Fibroblast of peridontal ligament (primary cell): ENCODE measurements around the gene HDAC11.
"Not testable (repeated sequence)": the region's sequence is repeated elsewhere in the genome, so short reads cannot be mapped to it uniquely, and the experiment has no call there.

Source experiments
- DNase-seq: peaks from one replicate; pipeline ENCODE4 v3.0.0-alpha.2; 2010; ENCODE audit errors: extremely low read depth

HDAC11 gene

GRCh38 chr3:13493867-13494441, 13.8 kb downstream of the HDAC11 start:
- DNase-seq: no peak

GRCh38 chr3:13494463-13495350, 14.6 kb downstream of the HDAC11 start:
- no peak for DNase-seq

- no peak for DNase-seq
Measured at GRCh38 chr3:13495351-13495813, 15.3 kb downstream of the HDAC11 start.

GRCh38 chr3:13495921-13496723, 16.0 kb downstream of the HDAC11 start:
- peak; percentile 90 for DNase-seq

GRCh38 chr3:13496879-13497278, 16.8 kb downstream of the HDAC11 start:
- no peak for DNase-seq

- DNase-seq: peak; percentile 37
Measured at GRCh38 chr3:13497386-13497785, 17.3 kb downstream of the HDAC11 start.

- DNase-seq: no peak
Measured at GRCh38 chr3:13498354-13499060, 18.4 kb downstream of the HDAC11 start.

- DNase-seq: not testable (repeated sequence)
Measured at GRCh38 chr3:13499246-13499645, 19.1 kb downstream of the HDAC11 start.

- no peak for DNase-seq
Measured at GRCh38 chr3:13500133-13500885, 20.2 kb downstream of the HDAC11 start.

GRCh38 chr3:13501056-13501455, 20.9 kb downstream of the HDAC11 start:
- no peak for DNase-seq

GRCh38 chr3:13501521-13501920, 21.4 kb downstream of the HDAC11 start:
- DNase-seq: no peak

GRCh38 chr3:13501958-13502790, 22.1 kb downstream of the HDAC11 start:
- DNase-seq: no peak

GRCh38 chr3:13502791-13503060, 22.6 kb downstream of the HDAC11 start:
- DNase-seq: no peak

- DNase-seq: no peak
Measured at GRCh38 chr3:13504161-13504831, 24.2 kb downstream of the HDAC11 start.

GRCh38 chr3:13505147-13506130, 25.3 kb downstream of the HDAC11 start:
- DNase-seq: no peak

GRCh38 chr3:13506239-13506638, 26.1 kb downstream of the HDAC11 start:
- DNase-seq: no peak

- DNase-seq: no peak
Measured at GRCh38 chr3:13506680-13507079, 26.6 kb downstream of the HDAC11 start.

- no peak for DNase-seq
Measured at GRCh38 chr3:13507247-13507569, 27.1 kb downstream of the HDAC11 start.
